Esophagus muscularis mucosa (tissue), 4 donors: ENCODE results near the gene EID3. TPM values are rescaled to one million over a fixed set of nuclear protein-coding genes. Genes with fewer than 3 reads are reported as not detected.
A peak's percentile ranks its signal among the peaks of the same experiment; 100 is the strongest.

ENCODE experiments used
- DNase-seq: peaks from one replicate; pipeline ENCODE4 v3.0.0-alpha.2; 2017; ENCODE audit errors: extremely low spot score
- H3K27ac ChIP-seq, 4 donors: fragments of 200-600 bp; sonication (generic); replicated peaks in 1 of 4; 1 replicate in 3 of 4; 2 replicates in 1 of 4; pipeline ENCODE4 v1.5.1; 2016 to 2019; ENCODE audit warnings: mild to moderate bottlenecking in 1 of 4
- H3K27me3 ChIP-seq, 4 donors: fragments of 200-600 bp; sonication (generic); one replicate each; pipeline versions ENCODE4 v1.5.1 to v1.6.0; 2016 to 2019
- H3K36me3 ChIP-seq, 4 donors: fragments of 200-600 bp; sonication (generic); one replicate each; pipeline ENCODE4 v1.5.1; 2016 to 2019
- H3K4me1 ChIP-seq, 4 donors: fragments of 200-600 bp; sonication (generic); one replicate each; pipeline ENCODE4 v1.5.1; 2016 to 2019
- H3K4me3 ChIP-seq, 4 donors: fragments of 200-600 bp; sonication (generic); 1 replicate in 2 of 4; 2 replicates in 2 of 4; pipeline ENCODE4 v1.5.1; 2016 to 2019; ENCODE audit warnings: mild to moderate bottlenecking in 4 of 4, moderate library complexity in 1 of 4
- H3K9me3 ChIP-seq, 4 donors: fragments of 200-600 bp; sonication (generic); 1 replicate in 3 of 4; 2 replicates in 1 of 4; pipeline ENCODE4 v1.5.1; 2016 to 2019
- EP300 ChIP-seq: sonication (generic); formaldehyde crosslinking; IDR thresholded peaks from one replicate; pipeline ENCODE4 v1.6.1; 2017; ENCODE audit warnings: antibody characterized with exemption
- POLR2A ChIP-seq: fragments of 450-650 bp; IDR thresholded peaks from one replicate; pipeline ENCODE4 v1.6.1; 2017; ENCODE audit warnings: antibody characterized with exemption, moderate library complexity, mild to moderate bottlenecking, low read depth
- POLR2AphosphoS5 ChIP-seq, 2 donors: sonication (generic); formaldehyde crosslinking; IDR thresholded peaks; one replicate each; pipeline ENCODE4 v1.6.1; 2017; ENCODE audit warnings: antibody characterized with exemption in 2 of 2
- WGBS: methylation state at CpG from one replicate; pipeline ENCODE4 v1.1.5; 2018; 5-methylcytosine and 5-hydroxymethylcytosine counted together
- intact Hi-C: fragments of 100-400 bp; cut with DNase I; formaldehyde crosslinking; loops from one replicate; pipeline ENCODE4 v1.15.1; 2023
- total RNA-seq, 4 donors: library from RNA; depleted of rRNA; stranded (reverse); fragments of >200 nt; gene quantifications; one replicate each; pipeline versions ENCODE4 v1.1.0 to v1.2.1, GENCODE V29; 2016
- TF ChIP-seq, protein P1 (sequence below), 3 experiments: fragments of 200-600 bp in 2 of 3; fragments of 450-650 bp in 1 of 3; sonication (generic) in 2 of 3; IDR thresholded peaks; one replicate each; pipeline ENCODE4 v1.5.1; 2017 to 2019; ENCODE audit warnings: antibody characterized with exemption in 3 of 3, mild to moderate bottlenecking in 2 of 3, moderate library complexity in 1 of 3

The EID3 gene
- total RNA-seq, 4 donors from 2014 or later, result 7.6 to 19.5 (median 12.1) TPM

DNA sequence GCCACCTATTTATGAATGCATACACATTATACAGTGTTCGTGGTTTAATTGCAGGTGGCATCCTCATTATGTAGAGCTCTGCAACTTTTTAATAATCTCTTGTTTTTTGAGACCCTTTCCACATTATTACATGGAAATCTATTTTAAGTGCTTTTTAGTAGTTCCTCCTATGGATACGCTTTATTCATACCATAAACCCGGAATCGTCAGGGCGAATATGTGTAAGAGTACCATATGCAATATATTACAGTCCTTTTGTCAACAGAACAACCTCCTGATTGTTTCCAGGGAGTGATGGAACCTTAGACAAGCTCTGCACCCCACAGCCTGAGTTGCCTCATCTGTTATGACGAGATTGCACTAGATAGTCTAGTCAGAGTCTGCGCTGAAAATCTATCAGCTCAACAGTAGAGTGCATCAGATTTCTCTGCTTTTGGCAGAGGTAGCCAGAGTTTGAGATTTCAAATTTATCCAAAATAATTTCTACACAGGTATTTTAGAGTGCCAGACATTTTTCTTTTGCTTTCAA lies 33.6 kb downstream of the EID3 start:
- Histone ChIP-seq H3K36me3 (peaks cover 38 to 97% (median 86%) of the 10 kb centered on the region in 4 donors), H3K27ac (no peak overlapping the region), H3K4me1 (peaks cover 19 to 33% (median 30%) of the 10 kb centered on the region in 4 donors), H3K4me3 (no peak overlapping the region), H3K9me3 (no peaks in the 10 kb centered on the region), H3K27me3 (no peaks in the 10 kb centered on the region)
- intact Hi-C loops, result loop anchor here (10.0 kb wide), 1 partner anchor 808 kb away; no protein-coding TSS in a partner anchor
- TF ChIP-seq POLR2A, result no peak
- no peak for TF ChIP-seq POLR2AphosphoS5 (IDR thresholded peaks at IDR 0.05)
- TF ChIP-seq, protein P1, sequence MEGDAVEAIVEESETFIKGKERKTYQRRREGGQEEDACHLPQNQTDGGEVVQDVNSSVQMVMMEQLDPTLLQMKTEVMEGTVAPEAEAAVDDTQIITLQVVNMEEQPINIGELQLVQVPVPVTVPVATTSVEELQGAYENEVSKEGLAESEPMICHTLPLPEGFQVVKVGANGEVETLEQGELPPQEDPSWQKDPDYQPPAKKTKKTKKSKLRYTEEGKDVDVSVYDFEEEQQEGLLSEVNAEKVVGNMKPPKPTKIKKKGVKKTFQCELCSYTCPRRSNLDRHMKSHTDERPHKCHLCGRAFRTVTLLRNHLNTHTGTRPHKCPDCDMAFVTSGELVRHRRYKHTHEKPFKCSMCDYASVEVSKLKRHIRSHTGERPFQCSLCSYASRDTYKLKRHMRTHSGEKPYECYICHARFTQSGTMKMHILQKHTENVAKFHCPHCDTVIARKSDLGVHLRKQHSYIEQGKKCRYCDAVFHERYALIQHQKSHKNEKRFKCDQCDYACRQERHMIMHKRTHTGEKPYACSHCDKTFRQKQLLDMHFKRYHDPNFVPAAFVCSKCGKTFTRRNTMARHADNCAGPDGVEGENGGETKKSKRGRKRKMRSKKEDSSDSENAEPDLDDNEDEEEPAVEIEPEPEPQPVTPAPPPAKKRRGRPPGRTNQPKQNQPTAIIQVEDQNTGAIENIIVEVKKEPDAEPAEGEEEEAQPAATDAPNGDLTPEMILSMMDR (IDR thresholded peaks at IDR 0.05), result no peak
- TF ChIP-seq EP300, result no peak
- WGBS, result 88% methylated on average over 7 of the region's 7 CpGs
- DNase-seq, result no peak

DNA sequence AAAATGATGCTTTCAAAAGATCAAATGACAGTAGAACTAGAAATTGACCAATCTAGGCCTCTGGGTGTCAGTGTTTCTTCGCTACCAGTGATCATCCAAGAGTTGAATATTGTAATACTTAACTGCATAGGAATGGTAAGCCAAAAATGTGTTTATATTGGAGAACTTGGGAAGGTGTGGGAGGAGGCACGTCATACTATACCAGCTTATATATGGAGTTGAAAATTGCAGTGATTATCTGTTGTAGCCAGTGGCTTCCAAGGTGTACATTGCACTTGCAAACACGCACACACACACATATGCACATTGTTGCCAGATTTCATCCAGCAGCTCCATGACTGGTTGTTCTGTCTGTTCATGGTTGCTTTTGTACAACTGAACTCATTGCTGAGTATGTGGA lies 36.1 kb downstream of the EID3 start:
- WGBS, result 64% methylated on average over 3 of the region's 3 CpGs
- Histone ChIP-seq H3K4me1 (peaks cover 23 to 45% (median 37%) of the 10 kb centered on the region in 4 donors), H3K4me3 (no peak overlapping the region), H3K27me3 (no peaks in the 10 kb centered on the region), H3K36me3 (peaks cover 34 to 98% (median 85%) of the 10 kb centered on the region in 4 donors), H3K27ac (peak overlapping the region in 3 of 4 donors; percentile 17 to 53 (median 50)), H3K9me3 (no peaks in the 10 kb centered on the region)
- no peak for DNase-seq
- no peak for TF ChIP-seq EP300
- TF ChIP-seq POLR2AphosphoS5 (IDR thresholded peaks at IDR 0.05), result peak in 1 of 2 donors; percentile 8
- intact Hi-C loops, result loop anchor here (10.0 kb wide), 1 partner anchor 805 kb away; no protein-coding TSS in a partner anchor

DNA sequence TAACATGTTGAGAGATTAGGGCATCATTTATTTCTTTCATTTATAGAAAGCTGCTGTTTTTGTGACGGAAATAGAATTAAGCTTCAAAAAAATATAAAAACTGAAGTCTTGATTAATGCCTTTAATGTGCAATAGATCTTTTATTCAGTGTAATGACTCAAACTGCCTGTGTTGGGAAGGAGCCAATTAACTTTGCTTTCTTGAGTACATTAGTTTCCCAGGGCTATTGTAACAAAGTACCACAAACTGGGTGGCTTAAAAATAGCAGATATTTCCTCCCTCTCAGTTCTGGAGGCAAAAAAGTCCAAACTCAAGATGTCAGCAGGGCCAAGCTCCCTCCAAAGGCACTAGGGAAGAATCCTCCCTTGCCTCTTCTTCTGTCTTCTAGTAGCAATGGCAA lies 36.6 kb downstream of the EID3 start:
- no peak for DNase-seq
- peaks cover 24 to 50% (median 41%) of the 10 kb centered on the region in 4 donors for H3K4me1 ChIP-seq
- H3K36me3 ChIP-seq, result peaks cover 34 to 98% (median 84%) of the 10 kb centered on the region in 4 donors
- H3K27me3 ChIP-seq, result no peaks in the 10 kb centered on the region
- 56% methylated on average over 1 of the region's 1 CpG for WGBS
- TF ChIP-seq POLR2A (no peak), POLR2AphosphoS5 (IDR thresholded peaks at IDR 0.05) (no peak), EP300 (no peak)
- TF ChIP-seq, protein P1 (IDR thresholded peaks at IDR 0.05), result no peak
- peak overlapping the region; percentile 17 to 53 (median 47) for H3K27ac ChIP-seq
- intact Hi-C loops, result no loop called here
- H3K4me3 ChIP-seq, result no peak overlapping the region
- H3K9me3 ChIP-seq, result no peaks in the 10 kb centered on the region

DNA sequence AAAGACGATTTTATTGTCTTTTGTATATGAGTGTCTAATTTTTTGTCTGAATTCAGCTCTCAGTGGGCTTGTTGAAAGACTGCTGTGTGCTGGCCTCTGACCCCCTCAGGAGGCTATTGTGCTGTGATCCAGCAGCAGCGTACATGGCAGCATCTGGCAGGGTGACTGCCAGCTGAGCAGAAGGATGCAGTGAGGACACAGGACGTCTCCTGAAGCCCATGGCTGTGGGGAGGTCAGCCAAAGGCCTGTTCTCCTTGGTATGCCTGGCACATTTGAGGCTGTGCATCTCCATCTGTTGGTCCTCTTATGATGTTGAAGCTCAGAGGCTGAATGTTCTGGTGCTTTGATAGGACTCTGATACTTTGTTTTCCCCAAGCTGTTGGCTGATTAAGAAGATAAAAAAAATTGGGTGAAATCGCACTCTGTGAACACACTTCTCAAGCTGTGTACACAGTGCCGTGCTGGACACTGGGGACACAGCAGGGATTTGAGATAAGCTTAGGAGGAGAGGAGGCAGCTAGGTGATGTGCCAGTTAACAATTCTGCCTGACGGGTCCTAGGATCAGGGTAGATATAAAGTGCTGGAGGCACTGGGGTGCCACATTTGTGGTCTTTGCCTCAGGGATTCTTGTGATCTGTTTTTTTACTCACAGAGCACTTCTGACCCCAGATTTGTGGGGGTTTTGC lies 37.5 kb downstream of the EID3 start:
- 58% methylated on average over 5 of the region's 6 CpGs for WGBS

DNA sequence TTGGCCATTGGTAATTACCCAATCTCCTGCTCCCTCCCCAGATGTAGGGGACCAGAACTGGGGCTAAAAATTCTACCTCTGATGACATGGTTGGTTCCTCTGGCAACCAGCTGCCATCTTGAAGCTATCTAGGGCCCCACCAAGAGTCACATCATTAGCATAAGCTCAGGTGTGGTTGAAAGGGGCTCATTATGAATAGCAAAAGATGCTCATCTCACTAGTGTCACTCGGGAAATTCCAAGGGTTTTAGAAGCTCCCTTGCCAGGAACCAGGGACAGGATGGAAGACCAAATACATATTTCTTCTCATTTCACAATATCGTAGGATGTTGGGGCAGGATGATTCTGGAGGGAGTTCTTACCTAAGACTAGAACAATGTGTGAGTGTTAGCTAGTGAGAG lies 38.6 kb downstream of the EID3 start:
- DNase-seq, result no peak
- peaks cover 24 to 56% (median 41%) of the 10 kb centered on the region in 4 donors for H3K4me1 ChIP-seq
- intact Hi-C loops, result no loop called here
- WGBS, result 100% methylated on average over 2 of the region's 2 CpGs
- H3K36me3 ChIP-seq, result peaks cover 30 to 98% (median 83%) of the 10 kb centered on the region in 4 donors
- TF ChIP-seq POLR2AphosphoS5 (IDR thresholded peaks at IDR 0.05) (no peak), EP300 (no peak)
- no peaks in the 10 kb centered on the region for H3K9me3 ChIP-seq
- H3K4me3 ChIP-seq, result no peak overlapping the region
- H3K27ac ChIP-seq, result no peak overlapping the region
- no peaks in the 10 kb centered on the region for H3K27me3 ChIP-seq

More for the DNA sequence above, 37.5 kb downstream of the EID3 start:
- Histone ChIP-seq H3K36me3 (peaks cover 30 to 98% (median 85%) of the 10 kb centered on the region in 4 donors), H3K4me3 (no peak overlapping the region), H3K27ac (peak overlapping the region in 3 of 4 donors; percentile 17 to 53 (median 50)), H3K9me3 (no peaks in the 10 kb centered on the region), H3K27me3 (no peaks in the 10 kb centered on the region), H3K4me1 (peaks cover 24 to 56% (median 41%) of the 10 kb centered on the region in 4 donors)
- no peak for DNase-seq
- intact Hi-C loops, result no loop called here
- TF ChIP-seq, protein P1 (IDR thresholded peaks at IDR 0.05), result no peak
- TF ChIP-seq POLR2AphosphoS5 (IDR thresholded peaks at IDR 0.05), result peak; percentile 28 to 54
